HG03439 (cell line): ENCODE measurements around the gene LRFN3.
A peak's percentile ranks its signal among the peaks of the same experiment; 100 is the strongest.
"Not testable (repeated sequence)": the region's sequence is repeated elsewhere in the genome, so short reads cannot be mapped to it uniquely, and the experiment has no call there.

Experiments used
- ATAC-seq: cut with Tn5 transposase; IDR thresholded peaks from one replicate; pipeline ENCODE4 v1.9.1; 2021; ENCODE audit warnings: mild to moderate bottlenecking, moderate library complexity; ENCODE audit not compliant: unreplicated experiment

LRFN3 gene, protein sequence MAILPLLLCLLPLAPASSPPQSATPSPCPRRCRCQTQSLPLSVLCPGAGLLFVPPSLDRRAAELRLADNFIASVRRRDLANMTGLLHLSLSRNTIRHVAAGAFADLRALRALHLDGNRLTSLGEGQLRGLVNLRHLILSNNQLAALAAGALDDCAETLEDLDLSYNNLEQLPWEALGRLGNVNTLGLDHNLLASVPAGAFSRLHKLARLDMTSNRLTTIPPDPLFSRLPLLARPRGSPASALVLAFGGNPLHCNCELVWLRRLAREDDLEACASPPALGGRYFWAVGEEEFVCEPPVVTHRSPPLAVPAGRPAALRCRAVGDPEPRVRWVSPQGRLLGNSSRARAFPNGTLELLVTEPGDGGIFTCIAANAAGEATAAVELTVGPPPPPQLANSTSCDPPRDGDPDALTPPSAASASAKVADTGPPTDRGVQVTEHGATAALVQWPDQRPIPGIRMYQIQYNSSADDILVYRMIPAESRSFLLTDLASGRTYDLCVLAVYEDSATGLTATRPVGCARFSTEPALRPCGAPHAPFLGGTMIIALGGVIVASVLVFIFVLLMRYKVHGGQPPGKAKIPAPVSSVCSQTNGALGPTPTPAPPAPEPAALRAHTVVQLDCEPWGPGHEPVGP

DNA sequence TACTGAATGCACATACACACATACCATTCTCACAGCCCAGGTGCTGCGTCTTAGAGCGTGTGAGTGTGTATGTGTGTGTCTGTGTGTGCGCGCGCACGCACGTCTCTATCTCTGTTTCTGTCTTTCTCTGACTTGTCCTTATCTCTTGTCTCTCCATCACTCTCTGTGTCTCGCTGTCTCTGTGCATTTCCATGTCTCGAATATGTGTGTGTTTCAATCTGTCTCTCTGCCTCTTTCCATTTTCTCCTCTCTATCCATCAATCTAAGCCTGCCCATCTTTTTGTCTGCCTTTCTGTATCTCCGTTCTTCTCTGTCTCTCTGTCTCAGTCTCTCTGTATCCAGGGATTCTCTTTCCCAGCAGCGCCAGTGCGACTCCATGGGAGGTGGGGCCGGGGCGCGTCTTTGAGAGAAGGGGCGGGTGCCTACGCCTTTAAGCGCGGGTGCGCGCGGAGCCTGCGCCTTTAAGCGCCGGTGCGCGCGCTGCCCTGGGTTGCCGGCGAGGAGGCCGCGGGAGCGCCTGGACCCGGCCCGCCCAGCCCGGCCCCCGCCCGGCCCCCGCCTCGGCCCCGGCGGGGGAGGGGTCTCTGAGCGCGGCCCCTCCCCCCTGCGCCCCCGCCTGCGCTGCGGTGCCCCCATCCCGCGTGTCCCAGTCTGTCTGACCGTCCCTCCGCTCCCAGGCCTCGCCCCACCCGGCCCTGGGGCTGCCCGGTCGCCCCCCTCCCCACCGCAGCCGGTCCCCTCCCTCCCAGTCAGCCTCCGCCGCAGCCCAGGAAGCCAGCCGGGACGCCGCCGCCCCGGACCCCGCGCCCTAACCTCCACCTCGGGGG, at the start of gene LRFN3:
Gene LRFN3 (plus strand): TSS at position 464 of the 827 bp plus-strand sequence. CDS start 3,052 bp downstream, outside the sequence.
- no peak for ATAC-seq

DNA sequence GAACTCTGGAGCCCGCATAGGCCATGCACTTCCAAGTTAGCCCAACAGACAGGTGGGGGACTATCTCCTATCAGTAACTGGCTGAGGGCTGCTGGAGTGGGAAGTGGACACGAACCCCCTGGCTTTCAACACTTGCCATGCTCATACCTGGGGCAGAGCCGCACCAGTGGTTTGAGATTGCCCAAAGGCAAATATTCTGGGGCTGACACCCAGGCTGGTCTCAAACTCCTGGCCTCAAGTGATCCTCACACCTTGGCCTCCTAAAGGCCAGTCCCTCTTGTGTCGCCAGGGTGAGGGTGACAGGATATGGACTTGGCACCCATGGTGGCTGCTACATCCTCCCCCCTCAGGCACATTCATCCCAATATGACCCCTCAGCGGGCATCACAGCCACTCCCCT, 49.0 kb upstream of the LRFN3 start:
- no peak for ATAC-seq

GRCh38 chr19:35888398-35888797, 47.8 kb upstream of the LRFN3 start:
- no peak for ATAC-seq

DNA sequence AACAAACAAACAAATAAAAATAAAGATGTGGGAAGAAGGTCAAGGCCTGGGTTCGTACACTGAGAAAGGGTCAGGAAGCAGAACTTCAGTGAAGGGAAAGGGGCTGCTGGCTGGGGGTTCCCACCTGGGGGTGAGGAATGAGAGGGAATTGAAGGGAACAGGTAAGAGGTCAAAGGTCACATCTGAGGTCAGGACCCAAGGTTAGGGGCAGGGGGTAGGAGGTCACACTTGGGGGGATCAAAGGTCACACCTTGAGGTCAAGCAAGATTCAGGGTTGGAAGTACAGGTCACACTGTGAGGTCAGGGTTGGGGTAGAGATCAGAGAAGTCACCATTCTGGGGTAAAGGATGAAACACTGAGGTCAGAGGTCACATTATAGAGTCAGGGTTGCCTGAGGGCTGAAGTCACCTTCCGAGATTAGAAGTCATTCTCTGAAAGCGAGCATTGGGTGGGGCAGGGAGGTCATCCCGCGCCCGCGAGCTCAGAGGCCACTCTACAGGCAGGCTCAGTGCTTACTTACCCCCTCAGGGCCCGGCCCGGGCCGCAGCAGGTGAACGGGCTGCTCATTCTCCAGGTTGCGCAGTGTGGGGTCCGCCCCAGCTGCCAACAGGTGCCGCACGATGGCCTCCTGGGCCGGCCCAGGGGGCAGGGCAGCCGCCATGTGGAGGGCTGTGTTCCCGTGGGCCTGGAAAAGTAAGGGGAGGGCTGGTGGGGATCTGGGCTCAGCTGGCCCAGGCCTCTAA, 46.6 kb upstream of the LRFN3 start:
- ATAC-seq, result no peak

- ATAC-seq, result no peak
These were observed 46.0 kb upstream of the LRFN3 start for GRCh38 chr19:35890113-35890650.

- not testable (repeated sequence) for ATAC-seq
These were observed 44.4 kb upstream of the LRFN3 start for GRCh38 chr19:35891819-35892218.

GRCh38 chr19:35894342-35894741, 41.8 kb upstream of the LRFN3 start:
- ATAC-seq, result no peak

- no peak for ATAC-seq
These were observed 40.1 kb upstream of the LRFN3 start for GRCh38 chr19:35895911-35896642.

- ATAC-seq, result no peak
These were observed 39.5 kb upstream of the LRFN3 start for GRCh38 chr19:35896643-35897040.

GRCh38 chr19:35897706-35898451, 38.3 kb upstream of the LRFN3 start:
- ATAC-seq, result no peak

GRCh38 chr19:35898499-35898809, 37.7 kb upstream of the LRFN3 start:
- no peak for ATAC-seq

- ATAC-seq, result peak; percentile 39
These were observed 36.5 kb upstream of the LRFN3 start for GRCh38 chr19:35899547-35900214.

- no peak for ATAC-seq
These were observed 35.0 kb upstream of the LRFN3 start for GRCh38 chr19:35901055-35901644.

GRCh38 chr19:35901854-35902661, 34.1 kb upstream of the LRFN3 start, which contains the start of gene HCST:
TSS of gene HCST (plus strand) at chr19:35902529. CDS start at chr19:35902594, 65 bp downstream.
- ATAC-seq, result no peak

DNA sequence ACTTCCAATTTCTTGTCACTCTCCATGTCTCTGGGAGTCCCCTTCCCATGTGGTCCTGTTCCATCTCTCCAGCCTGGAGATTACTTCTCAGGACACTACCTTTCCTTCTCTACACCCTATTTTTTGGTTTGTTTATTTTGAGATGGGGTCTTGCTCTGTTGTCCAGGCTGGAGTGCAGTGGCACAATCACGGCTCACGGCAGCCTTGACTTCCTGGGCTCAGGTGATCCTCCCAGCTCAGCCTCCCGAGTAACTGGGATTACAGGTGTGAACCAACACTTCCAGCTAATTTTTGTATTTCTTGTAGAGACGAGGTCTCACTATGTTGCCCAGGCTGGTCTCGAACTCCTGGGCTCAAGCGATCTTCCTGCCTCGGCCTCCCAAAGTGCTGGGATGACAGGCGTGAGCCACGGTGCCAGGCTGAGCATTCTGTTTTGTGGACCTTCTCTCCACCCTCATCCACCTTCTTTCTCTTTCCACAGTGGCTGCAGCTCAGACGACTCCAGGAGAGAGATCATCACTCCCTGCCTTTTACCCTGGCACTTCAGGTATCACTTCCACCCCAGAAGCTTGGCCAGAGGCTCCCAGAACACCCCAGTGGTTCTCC, 33.2 kb upstream of the LRFN3 start:
- no peak for ATAC-seq

- ATAC-seq, result peak; percentile 44
These were observed 32.5 kb upstream of the LRFN3 start for GRCh38 chr19:35903550-35904179.
